A549 (cell line): ENCODE measurements around the gene NUP214. TPM values are rescaled to one million over a fixed set of nuclear protein-coding genes. Genes with fewer than 3 reads are reported as not detected.

Source experiments
- ATAC-seq, 2 experiments: fragments of 200-7000 bp in 1 of 2; fragments of >200 bp in 1 of 2; cut with Nextera tagmentation in 1 of 2; cut with Tn5 transposase in 1 of 2; 3 replicates each; pipeline versions ENCODE4 v1.8.0 to v1.9.1; 2018 to 2020; ENCODE audit warnings: mild to moderate bottlenecking in 1 of 2, moderate library complexity in 1 of 2
- CTCF ChIA-PET: fragments of 300-600 bp; sonication (Branson Sonifier 250); formaldehyde crosslinking; extraction: SDS; loops from one replicate; lab custom pipeline; 2021; ENCODE audit warnings: antibody characterized with exemption, inconsistent platforms; lab: Yijun Ruan, JAX
- POLR2A ChIA-PET: fragments of 350-600 bp; formaldehyde crosslinking; extraction: SDS; loops from one replicate; lab custom pipeline; 2021; ENCODE audit warnings: antibody characterized with exemption, inconsistent platforms; lab: Yijun Ruan, JAX
- DNase-seq, 2 experiments: peaks; one replicate each; pipeline versions ENCODE4 v3.0.0 to v3.0.0-alpha.2; 2011 to 2016; ENCODE audit warnings: low read depth in 1 of 2, low spot score in 1 of 2
- FAIRE-seq: peaks from 2 replicates; lab custom pipeline; 2011; peaks lifted over from hg19 to GRCh38; lab: Jason Lieb, UNC
- H3K27ac ChIP-seq, 2 experiments: fragments of >200 bp; sonication (Bioruptor Twin); formaldehyde crosslinking; 3 replicates each; pipeline ENCODE4 v1.5.1; 2016 to 2017
- H3K4me1 ChIP-seq: fragments of >200 bp; sonication (Bioruptor Twin); formaldehyde crosslinking; 3 replicates; pipeline ENCODE4 v1.6.1; 2016
- H3K4me2 ChIP-seq: fragments of >200 bp; sonication (Bioruptor Twin); formaldehyde crosslinking; 3 replicates; pipeline ENCODE4 v1.6.1; 2016
- H3K4me3 ChIP-seq: fragments of >200 bp; sonication (Bioruptor Twin); formaldehyde crosslinking; 3 replicates; pipeline ENCODE4 v1.5.1; 2016
- H3K9me3 ChIP-seq: fragments of >200 bp; sonication (Bioruptor Twin); formaldehyde crosslinking; 3 replicates; pipeline ENCODE4 v1.6.1; 2016
- CBX2 ChIP-seq: fragments of 200-600 bp; sonication (generic); IDR thresholded peaks from 2 replicates; pipeline ENCODE4 v1.6.1; 2016; ENCODE audit warnings: low read depth, mild to moderate bottlenecking, borderline replicate concordance
- CBX8 ChIP-seq: fragments of 200-600 bp; sonication (generic); IDR thresholded peaks from 2 replicates; pipeline ENCODE4 v1.6.1; 2016
- E2F6 ChIP-seq: IDR thresholded peaks from 2 replicates; pipeline ENCODE4 v1.6.1; 2012; ENCODE audit warnings: low read depth, borderline replicate concordance
- HOXB13 ChIP-seq: fragments of 250-450 bp; sonication (Bioruptor Pico); IDR thresholded peaks from 2 replicates; pipeline ENCODE4 v1.5.0; 2020; ENCODE audit warnings: low read depth, mild to moderate bottlenecking, moderate library complexity
- JUN ChIP-seq, 2 experiments: fragments of >200 bp; sonication (Bioruptor Twin); formaldehyde crosslinking; IDR thresholded peaks; 2 replicates in 1 of 2; 3 replicates in 1 of 2; pipeline ENCODE4 v1.6.1; 2016 to 2017
- MYC ChIP-seq: IDR thresholded peaks from 2 replicates; pipeline ENCODE4 v1.6.1; 2012; ENCODE audit warnings: mild to moderate bottlenecking, inconsistent platforms, low read length, improper control_type of control experiment, borderline replicate concordance
- NPAS2 ChIP-seq: fragments of 250-450 bp; sonication (Bioruptor Pico); IDR thresholded peaks from 2 replicates; pipeline ENCODE4 v1.8.0; 2022; ENCODE audit warnings: mild to moderate bottlenecking, moderate library complexity, borderline replicate concordance
- NR3C1 ChIP-seq: fragments of >200 bp; sonication (Bioruptor Twin); formaldehyde crosslinking; IDR thresholded peaks from 3 replicates; pipeline ENCODE4 v1.6.1; 2017
- POLR2AphosphoS2 ChIP-seq: conservative IDR thresholded peaks from 2 replicates; pipeline ENCODE4 v1.6.1; 2012; ENCODE audit warnings: low read length, improper control_type of control experiment, inconsistent platforms
- RARB ChIP-seq: fragments of 250-450 bp; sonication (Bioruptor Pico); IDR thresholded peaks from 2 replicates; pipeline ENCODE4 v1.8.0; 2021; ENCODE audit warnings: mild to moderate bottlenecking, moderate library complexity
- RNF2 ChIP-seq: fragments of 200-600 bp; sonication (generic); IDR thresholded peaks from 2 replicates; pipeline ENCODE4 v1.6.1; 2016; ENCODE audit warnings: low read depth, mild to moderate bottlenecking, antibody characterized with exemption, moderate library complexity, borderline replicate concordance
- TP53 ChIP-seq: fragments of 250-450 bp; sonication (Bioruptor Pico); IDR thresholded peaks from 2 replicates; pipeline ENCODE4 v1.5.0; 2021; ENCODE audit warnings: mild to moderate bottlenecking, moderate library complexity
- ZC3H11A ChIP-seq: fragments of 450-650 bp; IDR thresholded peaks from 2 replicates; pipeline ENCODE4 v1.6.1; 2014; ENCODE audit warnings: antibody characterized with exemption, mild to moderate bottlenecking
- ZFP36 ChIP-seq: fragments of 450-650 bp; IDR thresholded peaks from 2 replicates; pipeline ENCODE4 v1.6.1; 2014; ENCODE audit warnings: borderline replicate concordance; ENCODE audit not compliant: partially characterized antibody
- ZSCAN20 ChIP-seq: fragments of 250-450 bp; sonication (Bioruptor Pico); IDR thresholded peaks from 2 replicates; pipeline ENCODE4 v1.8.0; 2022; ENCODE audit warnings: mild to moderate bottlenecking, moderate library complexity
- WGBS: methylation state at CpG from one replicate; pipeline ENCODE4 v1.1.6; 2017; ENCODE audit errors: missing lambda C conversion rate; 5-methylcytosine and 5-hydroxymethylcytosine counted together
- polyA plus RNA-seq, 4 experiments: library from polyadenylated mRNA; depleted of rRNA in 3 of 4; stranded (reverse); fragments of >200 nt; fragmentation: RNase III in 1 of 4; extraction: RNeasy Plus Mini Kit Qiagen cat#74134 plus additional on column Dnase treatment in 1 of 4; gene quantifications; 2 replicates in 3 of 4; 3 replicates in 1 of 4; pipeline ENCODE4 v1.2.3, GENCODE V29; 2011 to 2017
- TF ChIP-seq, protein P1 (sequence below): fragments of 450-650 bp; IDR thresholded peaks from 2 replicates; pipeline ENCODE4 v1.6.1; 2014; ENCODE audit warnings: antibody characterized with exemption
- TF ChIP-seq, protein P2 (sequence below): IDR thresholded peaks from 2 replicates; pipeline ENCODE4 v1.6.1; 2012
- TF ChIP-seq, protein P3 (sequence below): fragments of >200 bp; sonication (Bioruptor Twin); formaldehyde crosslinking; IDR thresholded peaks from 3 replicates; pipeline ENCODE4 v1.6.1; 2016

NUP214 gene
- polyA plus RNA-seq, 2 of the 4 experiments (the other 2 are of a cell fraction): 14.4 to 18.5 TPM

DNA sequence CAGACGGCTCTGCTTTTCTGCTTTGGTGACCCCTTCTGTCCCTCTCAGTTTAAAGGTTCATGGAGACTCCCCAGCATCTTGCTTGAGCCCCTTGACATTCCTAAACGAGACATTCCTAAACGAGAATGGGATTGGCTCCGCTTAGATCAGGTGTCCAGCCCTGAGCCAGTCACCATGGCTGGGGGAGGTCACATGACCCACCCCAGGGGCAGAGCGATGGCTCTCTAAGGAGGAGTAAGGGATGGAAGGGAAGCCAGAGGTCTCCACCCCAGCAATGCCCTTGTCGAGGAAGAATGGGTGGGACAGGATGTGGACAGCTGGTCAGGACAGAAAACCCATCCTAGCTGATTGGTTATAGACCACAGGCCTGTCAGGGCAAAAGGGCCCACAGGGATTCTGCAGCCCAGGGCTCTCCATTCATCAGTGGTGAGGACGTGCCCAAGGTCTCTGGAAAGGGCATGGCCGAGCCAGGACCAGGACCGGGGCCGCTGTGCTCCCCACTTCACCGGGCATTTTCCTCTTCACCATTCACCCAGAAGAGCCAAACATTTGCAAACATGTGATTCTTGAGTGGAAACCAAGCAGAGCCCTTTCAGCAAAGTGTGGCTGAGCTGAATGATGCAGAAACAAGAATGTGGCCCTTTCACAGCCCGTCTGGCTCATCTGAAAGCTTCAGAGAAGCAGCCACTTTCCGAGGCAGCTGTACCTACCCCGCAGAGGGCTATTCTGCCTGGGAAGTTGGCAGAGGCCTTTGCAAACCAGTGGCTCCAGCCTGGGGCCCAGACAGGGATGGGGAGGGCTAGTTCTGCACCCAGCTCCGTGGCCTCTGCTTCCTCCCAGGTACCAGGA, 48.8 kb upstream of the NUP214 start:
- no peak for TF ChIP-seq ZSCAN20
- TF ChIP-seq, protein P1, sequence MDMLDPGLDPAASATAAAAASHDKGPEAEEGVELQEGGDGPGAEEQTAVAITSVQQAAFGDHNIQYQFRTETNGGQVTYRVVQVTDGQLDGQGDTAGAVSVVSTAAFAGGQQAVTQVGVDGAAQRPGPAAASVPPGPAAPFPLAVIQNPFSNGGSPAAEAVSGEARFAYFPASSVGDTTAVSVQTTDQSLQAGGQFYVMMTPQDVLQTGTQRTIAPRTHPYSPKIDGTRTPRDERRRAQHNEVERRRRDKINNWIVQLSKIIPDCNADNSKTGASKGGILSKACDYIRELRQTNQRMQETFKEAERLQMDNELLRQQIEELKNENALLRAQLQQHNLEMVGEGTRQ: peak; percentile 72

DNA sequence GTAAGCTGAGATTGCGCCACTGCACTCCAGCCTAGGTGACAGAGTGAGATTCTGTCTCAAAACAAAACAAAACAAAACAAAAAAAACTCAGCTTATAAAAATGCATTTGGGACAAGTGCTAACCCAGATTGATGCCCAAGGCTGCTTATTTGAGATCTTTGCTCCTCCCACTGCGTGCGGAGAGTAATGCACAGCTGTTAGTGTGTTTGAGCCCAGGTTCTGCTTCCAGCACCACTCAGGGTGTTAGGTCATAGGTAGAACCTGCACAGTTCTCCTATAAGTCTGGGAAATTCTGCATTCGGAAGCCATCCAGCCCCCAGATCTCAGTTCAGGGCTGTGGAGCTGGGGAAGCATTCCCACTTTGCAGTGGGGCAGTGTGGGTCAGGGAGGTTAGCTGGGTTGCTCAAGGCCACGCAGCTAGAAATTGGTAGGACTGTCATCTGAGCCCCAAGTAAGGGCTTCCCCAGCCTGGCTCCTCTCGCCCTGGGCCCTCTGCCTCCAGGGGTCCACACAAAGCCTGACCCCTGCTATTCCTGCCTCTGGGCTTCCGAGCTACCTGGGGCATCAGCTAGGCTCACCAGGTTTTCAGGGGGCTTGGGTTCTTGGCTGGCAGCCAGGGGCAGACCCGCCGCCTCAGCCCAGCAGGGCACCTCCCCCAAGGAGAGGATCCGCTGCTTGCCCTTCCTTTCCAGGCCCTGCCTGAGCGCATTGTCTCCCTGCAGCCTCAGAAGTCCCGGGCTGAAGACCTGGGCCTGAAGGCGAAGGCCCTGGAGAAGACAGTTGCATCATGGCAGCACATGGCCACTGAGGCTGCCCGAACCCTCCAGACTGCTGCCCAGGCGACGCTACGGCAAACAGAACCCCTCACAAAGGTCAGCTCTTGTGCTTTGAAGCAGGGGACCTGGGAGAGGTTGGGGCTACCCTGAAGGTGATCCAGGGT, 46.7 kb upstream of the NUP214 start:
- TF ChIP-seq, protein P2, sequence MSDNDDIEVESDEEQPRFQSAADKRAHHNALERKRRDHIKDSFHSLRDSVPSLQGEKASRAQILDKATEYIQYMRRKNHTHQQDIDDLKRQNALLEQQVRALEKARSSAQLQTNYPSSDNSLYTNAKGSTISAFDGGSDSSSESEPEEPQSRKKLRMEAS: no peak
- TF ChIP-seq ZC3H11A: no peak
- no peak for TF ChIP-seq RNF2
- no peak for TF ChIP-seq NR3C1
- no peak for TF ChIP-seq RARB
- no peak for TF ChIP-seq POLR2AphosphoS2
- TF ChIP-seq TP53 (CRISPR knock-in tag): no peak
- no peak for TF ChIP-seq CBX2
- TF ChIP-seq ZFP36: no peak
- TF ChIP-seq, protein P1: no peak
- no peak for TF ChIP-seq CBX8
- no peak for TF ChIP-seq MYC
- TF ChIP-seq, protein P3, sequence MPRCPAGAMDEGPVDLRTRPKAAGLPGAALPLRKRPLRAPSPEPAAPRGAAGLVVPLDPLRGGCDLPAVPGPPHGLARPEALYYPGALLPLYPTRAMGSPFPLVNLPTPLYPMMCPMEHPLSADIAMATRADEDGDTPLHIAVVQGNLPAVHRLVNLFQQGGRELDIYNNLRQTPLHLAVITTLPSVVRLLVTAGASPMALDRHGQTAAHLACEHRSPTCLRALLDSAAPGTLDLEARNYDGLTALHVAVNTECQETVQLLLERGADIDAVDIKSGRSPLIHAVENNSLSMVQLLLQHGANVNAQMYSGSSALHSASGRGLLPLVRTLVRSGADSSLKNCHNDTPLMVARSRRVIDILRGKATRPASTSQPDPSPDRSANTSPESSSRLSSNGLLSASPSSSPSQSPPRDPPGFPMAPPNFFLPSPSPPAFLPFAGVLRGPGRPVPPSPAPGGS: no peak
- no peak for TF ChIP-seq JUN (IDR thresholded peaks at IDR 0.05)
- TF ChIP-seq NPAS2 (CRISPR knock-in tag): no peak
- TF ChIP-seq E2F6: no peak
- no peak for TF ChIP-seq HOXB13 (CRISPR knock-in tag)
- Histone ChIP-seq H3K4me3 (no peak overlapping the region), H3K4me1 (peaks cover 7% of the 10 kb centered on the region; the same call in 2 of the 3 replicates), H3K9me3 (no peaks in the 10 kb centered on the region), H3K27ac (no peak overlapping the region), H3K4me2 (no peak overlapping the region)
- DNase-seq (no peak), ATAC-seq (no peak), FAIRE-seq (no peak)
- ChIA-PET POLR2A (no interaction called here), CTCF (interaction anchor here (1.0 to 3.1 kb wide), 8 partner anchors 9 to 213 kb away, joined by 3 to 14 read pairs (median 4); no protein-coding TSS in a partner anchor)
- 84% methylated on average over 16 of the region's 17 CpGs for WGBS

More for the DNA sequence above, 48.8 kb upstream of the NUP214 start:
- no peaks in the 10 kb centered on the region for H3K9me3 ChIP-seq
- H3K4me1 ChIP-seq: no peaks in the 10 kb centered on the region
- 77% methylated on average over 14 of the region's 15 CpGs for WGBS
- ChIA-PET CTCF (interaction anchor here (1.2 to 3.1 kb wide), 5 partner anchors 8 to 260 kb away, joined by 3 to 14 read pairs (median 4); no protein-coding TSS in a partner anchor), POLR2A (no interaction called here)
- H3K4me2 ChIP-seq: no peak overlapping the region
- DNase-seq (no peak), ATAC-seq (peak in 1 of 2 experiments; percentile 54; a peak in 3 of 6 replicates), FAIRE-seq (no peak)
- no peak overlapping the region for H3K27ac ChIP-seq
- H3K4me3 ChIP-seq: no peak overlapping the region
